ENCODE measurements around the gene HIBADH. TPM values are rescaled to one million over a fixed set of nuclear protein-coding genes. Genes with fewer than 3 reads are reported as not detected.

HIBADH gene
- total and polyA plus RNA-seq, 2 donors (not counting 3 experiments of a cell fraction or from before 2014, with no cell fraction given) = 22.6 to 30.5 TPM

GRCh38 chr7:27519793-27520469, 142.8 kb downstream of the HIBADH start:
- Histone ChIP-seq H4K20me1 (replicated peaks; ENCODE audit: control insufficient read depth, extremely low read depth, insufficient read depth, low read length) (no peaks in the 10 kb centered on the region), H3K79me2 (ENCODE audit: control insufficient read depth, insufficient read depth, low read length) (no peaks in the 10 kb centered on the region), H3K9me1 (replicated peaks; ENCODE audit: control insufficient read depth, extremely low read depth, insufficient read depth, low read length) (no peaks in the 10 kb centered on the region), H3K4me2 (ENCODE audit: insufficient read depth, low read length) (no peak overlapping the region), H3K4me3 (replicated peaks in 1 of 3; ENCODE audit: insufficient read depth in 1 of 3, low read depth in 1 of 3, low read length in 3 of 3) (no peak overlapping the region), H3K9ac (replicated peaks; ENCODE audit: extremely low read depth, insufficient read depth, low read length) (no peak overlapping the region), H3K27ac (ENCODE audit: insufficient read depth, low read depth, low read length) (no peak overlapping the region), H2AFZ (ENCODE audit: low read depth, low read length) (no peak overlapping the region), H3K27me3 (ENCODE audit: control insufficient read depth in 2 of 2, insufficient read depth in 2 of 2, low read length in 2 of 2) (no peaks in the 10 kb centered on the region), H3K4me1 (ENCODE audit: control insufficient read depth, extremely low read depth, insufficient read depth, low read length) (no peaks in the 10 kb centered on the region), H3K36me3 (ENCODE audit: control insufficient read depth in 2 of 2, extremely low read depth in 1 of 2, insufficient read depth in 2 of 2, low read length in 2 of 2) (no peaks in the 10 kb centered on the region), H3K9me3 (replicated peaks; ENCODE audit: control insufficient read depth, insufficient read depth, low read length) (no peaks in the 10 kb centered on the region)
- POLR2A ChIA-PET = no interaction called here
- no TSS peak for BruUV-seq (replicated peaks)
- CTCF ChIA-PET = no interaction called here
- DNase-seq (ENCODE audit: low read depth, low spot score) (no peak), FAIRE-seq (no peak)
- intact Hi-C loops (cut with micrococcal nuclease) (no loop called here), dilution Hi-C loops (cut with MboI; ENCODE audit: extremely low pct_ligation_motif_present, low sequenced_read_pairs) (no loop called here)
- no peak for TF ChIP-seq POLR2A (IDR thresholded peaks at IDR 0.05; ENCODE audit: low read depth, low read length)
- TF ChIP-seq POLR2AphosphoS5 (IDR thresholded peaks at IDR 0.05; ENCODE audit: insufficient read depth, low read depth, low read length) = no peak
- TF ChIP-seq FOS (IDR thresholded peaks at IDR 0.05; ENCODE audit: borderline replicate concordance, insufficient read depth, low read length) = no peak
- no peak for TF ChIP-seq EZH2 (IDR thresholded peaks at IDR 0.05; ENCODE audit: borderline replicate concordance, low read depth, low read length, severe bottlenecking)
- TF ChIP-seq, protein P1, sequence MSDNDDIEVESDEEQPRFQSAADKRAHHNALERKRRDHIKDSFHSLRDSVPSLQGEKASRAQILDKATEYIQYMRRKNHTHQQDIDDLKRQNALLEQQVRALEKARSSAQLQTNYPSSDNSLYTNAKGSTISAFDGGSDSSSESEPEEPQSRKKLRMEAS (IDR thresholded peaks at IDR 0.05; ENCODE audit: insufficient read depth, insufficient read length) = no peak
- TF ChIP-seq GATA2 (IDR thresholded peaks at IDR 0.05; ENCODE audit: insufficient read depth, insufficient read length, low read depth, low read length) = no peak

All from endothelial cell of umbilical vein (primary cell).